ENCODE measurements around the gene CAPS2. TPM values are rescaled to one million over a fixed set of nuclear protein-coding genes. Genes with fewer than 3 reads are reported as not detected.

The CAPS2 gene
- 1.7 and 11.3 TPM in 2 replicates for total RNA-seq

GRCh38 chr12:75329918-75330826 is at the start of gene CAPS2:
TSS of gene CAPS2 (minus strand) at chr12:75330324. CDS start at chr12:75326498, 3,826 bp downstream.

GRCh38 chr12:75334384-75335030 is 4.4 kb upstream of the CAPS2 start, which contains the start of gene GLIPR1L1:
TSS of gene GLIPR1L1 (plus strand) at chr12:75334670. CDS start at chr12:75334729, 59 bp downstream.

Other genes starting within 250 kb of the CAPS2 start
- not detected in 2 replicates for gene KCNC2, start 120.5 kb downstream of the CAPS2 start, total RNA-seq
- gene GLIPR1L1, start 4.3 kb upstream of the CAPS2 start, total RNA-seq = not detected in 2 replicates
- 0.13 TPM in 1 of 2 replicates, not detected in the other for gene GLIPR1L2, start 60.8 kb upstream of the CAPS2 start, total RNA-seq
- gene GLIPR1, start 150.4 kb upstream of the CAPS2 start, total RNA-seq = 13.7 and 56.4 TPM in 2 replicates
- 14.1 and 25.1 TPM in 2 replicates for gene KRR1, start 181.3 kb upstream of the CAPS2 start, total RNA-seq